NCI-H446 treated with DMSO at 0.1 percent for 48 hours (cell line): ENCODE data around the gene DHRS13.
"Not testable (repeated sequence)": the region's sequence is repeated elsewhere in the genome, so short reads cannot be mapped to it uniquely, and the experiment has no call there.

ENCODE experiments used
- DNase-seq: peaks from one replicate; lab custom pipeline; 2025; lab: John Stamatoyannopoulos, UW

The DHRS13 gene

GRCh38 chr17:28935744-28936460 is 33.0 kb upstream of the DHRS13 start:
- DNase-seq, result no peak

- not testable (repeated sequence) for DNase-seq
These were observed 31.6 kb upstream of the DHRS13 start for GRCh38 chr17:28934508-28934907.

GRCh38 chr17:28929787-28930186 is 26.9 kb upstream of the DHRS13 start:
- no peak for DNase-seq

- no peak for DNase-seq
These were observed 25.2 kb upstream of the DHRS13 start for GRCh38 chr17:28928061-28928460.

GRCh38 chr17:28926786-28927185 is 23.9 kb upstream of the DHRS13 start:
- DNase-seq, result no peak

GRCh38 chr17:28926366-28926765 is 23.5 kb upstream of the DHRS13 start:
- no peak for DNase-seq

- DNase-seq, result no peak
These were observed 23.1 kb upstream of the DHRS13 start for GRCh38 chr17:28925912-28926365.

GRCh38 chr17:28920201-28920600 is 17.3 kb upstream of the DHRS13 start:
- no peak for DNase-seq

GRCh38 chr17:28918295-28918694 is 15.4 kb upstream of the DHRS13 start:
- DNase-seq, result no peak

- DNase-seq, result no peak
These were observed 14.6 kb upstream of the DHRS13 start for GRCh38 chr17:28917465-28917864.

- no peak for DNase-seq
These were observed 14.2 kb upstream of the DHRS13 start for GRCh38 chr17:28917029-28917428.

- DNase-seq, result no peak
These were observed 13.5 kb upstream of the DHRS13 start for GRCh38 chr17:28916302-28916934.

GRCh38 chr17:28912938-28913333 is 10.1 kb upstream of the DHRS13 start:
- DNase-seq, result no peak

GRCh38 chr17:28912281-28912937 is 9.5 kb upstream of the DHRS13 start:
- DNase-seq, result no peak

- no peak for DNase-seq
These were observed 8.6 kb upstream of the DHRS13 start for GRCh38 chr17:28911411-28912045.

- DNase-seq, result no peak
These were observed 7.7 kb upstream of the DHRS13 start for GRCh38 chr17:28910534-28910933.

- no peak for DNase-seq
These were observed 5.8 kb upstream of the DHRS13 start for GRCh38 chr17:28908640-28909167.

- DNase-seq, result no peak
These were observed 5.0 kb upstream of the DHRS13 start for GRCh38 chr17:28907709-28908475.

GRCh38 chr17:28906706-28907438 is 4.0 kb upstream of the DHRS13 start:
- DNase-seq, result no peak

GRCh38 chr17:28906276-28906675 is 3.4 kb upstream of the DHRS13 start:
- DNase-seq, result no peak

GRCh38 chr17:28904800-28905199 is 1.9 kb upstream of the DHRS13 start:
- no peak for DNase-seq
